ENCODE results near the gene DNAJB4.
A peak's percentile ranks its signal among the peaks of the same experiment; 100 is the strongest.
"Not testable (repeated sequence)": the region's sequence is repeated elsewhere in the genome, so short reads cannot be mapped to it uniquely, and the experiment has no call there.

The DNAJB4 gene

DNA sequence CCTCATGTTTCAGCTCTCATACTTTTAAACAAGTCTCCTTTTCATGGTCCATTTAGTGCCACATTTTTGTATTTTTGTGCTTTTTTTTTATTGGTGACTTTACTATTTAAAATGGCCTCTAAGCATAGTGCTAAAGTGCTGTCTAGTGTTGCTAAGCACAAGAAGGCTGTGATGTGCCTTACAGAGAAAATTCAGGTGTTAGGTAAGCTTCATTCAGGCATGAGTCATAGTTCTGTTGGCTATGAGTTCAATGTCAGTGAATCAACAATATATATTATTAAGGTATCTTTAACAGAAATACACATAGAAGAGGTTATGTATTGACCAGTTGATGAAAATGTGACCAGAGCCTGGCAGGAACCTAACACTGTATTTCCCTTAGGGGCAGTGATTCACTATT is 13.1 kb upstream of the DNAJB4 start:
- DNase-seq, result no peak

DNA sequence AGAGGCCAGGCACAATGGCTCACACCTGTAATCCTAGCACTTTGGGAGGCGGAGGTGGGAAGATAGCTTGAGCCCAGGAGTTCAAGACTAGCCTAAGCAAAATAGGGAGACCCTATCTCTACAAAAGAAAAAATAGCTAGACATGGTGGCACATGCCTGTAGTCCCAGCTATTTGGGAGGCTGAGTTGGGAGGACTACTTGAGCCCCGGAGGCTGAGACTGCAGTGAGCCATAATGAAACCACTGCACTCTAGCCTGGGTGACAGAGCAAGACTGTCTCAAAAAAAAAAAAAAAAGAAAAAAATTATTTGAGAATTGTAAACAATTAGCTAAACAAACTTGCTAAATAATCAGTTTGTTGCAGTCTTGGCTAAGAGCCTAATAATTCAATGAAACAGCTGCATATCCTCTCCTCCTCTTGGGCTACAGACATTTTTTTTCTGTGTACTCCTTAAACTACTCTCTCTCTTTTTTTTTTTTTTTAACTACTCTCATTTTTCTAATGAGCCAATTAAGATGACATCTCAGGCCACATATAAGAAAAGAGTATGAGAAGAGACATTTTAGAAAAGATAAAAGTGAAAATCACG is 10.5 kb upstream of the DNAJB4 start:
- no peak for DNase-seq

DNA sequence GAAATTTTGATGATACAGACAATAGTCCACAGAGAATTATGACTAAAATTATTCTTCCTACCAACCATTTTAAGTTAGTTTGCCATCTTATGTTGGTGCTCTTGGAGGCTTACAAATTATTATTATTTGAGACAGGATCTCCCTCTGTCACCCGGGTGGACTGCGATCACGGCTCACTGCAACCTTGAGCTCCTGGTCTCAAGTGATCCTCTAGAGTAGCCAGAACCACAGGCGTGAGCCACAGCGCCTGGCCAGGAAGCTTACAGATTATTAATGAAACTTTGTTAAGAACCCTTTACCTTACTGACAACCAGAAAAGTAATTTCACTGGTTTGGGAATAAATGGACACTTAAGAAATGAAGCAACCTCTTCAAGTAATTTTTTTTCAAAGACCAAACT is 8.0 kb upstream of the DNAJB4 start:
- DNase-seq, result no peak

DNA sequence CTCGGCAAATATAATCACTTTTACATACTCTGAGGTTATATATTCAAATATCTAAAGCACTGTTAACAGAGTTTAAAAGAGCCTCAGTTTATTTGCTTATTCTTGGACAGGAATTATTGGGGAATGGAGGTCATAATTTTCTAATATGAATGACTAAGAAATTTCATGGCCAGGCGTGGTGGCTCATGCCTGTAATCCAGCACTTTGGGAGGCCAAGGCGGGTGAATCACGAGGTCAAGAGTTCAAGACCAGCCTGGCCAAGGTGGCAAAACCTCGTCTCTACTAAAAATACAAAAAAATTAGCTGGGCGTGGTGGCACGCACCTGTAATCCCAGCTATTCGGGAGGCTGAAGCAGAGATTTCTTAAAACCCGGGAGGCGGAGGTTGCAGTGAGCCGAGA is 4.2 kb upstream of the DNAJB4 start:
- DNase-seq, result not testable (repeated sequence)

DNA sequence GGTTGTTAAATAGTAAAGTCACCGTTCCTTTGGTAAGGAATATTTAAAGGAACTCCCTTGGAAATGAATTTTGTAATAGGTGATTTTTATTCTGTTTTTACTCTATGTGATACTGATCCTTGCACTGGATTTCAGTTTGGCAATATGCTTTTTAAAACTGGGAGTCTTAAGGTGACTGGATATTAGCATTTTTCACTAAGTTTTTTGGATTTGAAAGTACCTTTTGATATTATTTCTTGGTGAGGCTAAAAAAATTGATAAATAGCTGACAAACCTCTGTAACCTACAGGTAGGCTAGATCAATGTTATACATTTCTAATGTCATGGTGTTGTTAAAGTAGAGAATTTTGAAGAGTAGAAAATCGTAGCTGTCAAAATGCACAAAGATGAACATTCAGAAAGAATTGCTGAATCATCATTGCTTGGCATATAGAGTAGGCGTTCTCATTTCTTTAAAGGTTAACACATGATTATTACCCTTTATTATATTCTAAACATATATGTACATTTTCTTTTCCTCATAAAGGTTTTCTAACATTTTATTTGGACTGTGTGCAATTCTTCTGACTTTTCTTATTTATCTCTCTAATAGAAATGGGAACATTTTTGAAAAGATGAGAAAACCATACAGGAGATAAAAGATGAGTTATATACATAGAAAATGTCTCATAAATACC is 1.5 kb upstream of the DNAJB4 start:
- peak; percentile 17 for DNase-seq

DNA sequence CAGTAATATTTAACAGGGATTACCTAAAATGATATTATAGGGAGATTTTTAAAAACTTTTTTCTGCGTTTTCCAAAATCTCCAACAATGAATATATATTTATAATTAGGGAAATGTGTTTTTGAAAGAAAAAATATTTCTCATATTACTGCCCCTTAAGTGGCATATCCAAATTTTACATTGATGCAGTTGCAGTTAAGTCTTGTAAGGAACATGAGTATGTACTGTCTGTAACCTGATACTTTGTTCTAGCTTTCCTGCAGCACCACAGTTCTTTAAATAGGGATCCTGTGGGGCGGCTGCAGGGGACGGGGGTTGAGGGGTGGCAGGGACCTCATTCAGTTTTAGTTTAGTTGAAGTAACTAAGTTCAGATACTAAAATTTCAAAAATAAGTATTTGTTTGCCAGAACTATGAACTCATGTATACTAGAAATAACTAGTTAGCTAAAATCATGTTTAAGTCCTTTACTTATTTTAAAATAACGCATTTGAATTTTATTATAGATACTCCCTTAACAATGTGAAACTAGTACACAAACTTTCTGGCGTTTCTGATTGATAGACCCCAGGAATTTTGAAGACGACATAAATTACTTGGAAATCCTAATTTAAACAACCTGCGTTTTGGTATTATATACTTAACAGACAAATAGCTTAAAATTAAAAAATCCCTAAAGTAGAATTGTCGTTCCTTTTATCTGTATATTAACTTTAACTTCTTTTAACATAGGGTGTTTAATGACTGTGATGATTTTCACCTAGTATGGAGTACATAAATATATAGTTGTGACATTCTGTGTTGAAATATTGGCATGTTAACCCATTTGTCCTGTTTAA is 639 bp upstream of the DNAJB4 start:
- DNase-seq, result peak; percentile 98

DNA sequence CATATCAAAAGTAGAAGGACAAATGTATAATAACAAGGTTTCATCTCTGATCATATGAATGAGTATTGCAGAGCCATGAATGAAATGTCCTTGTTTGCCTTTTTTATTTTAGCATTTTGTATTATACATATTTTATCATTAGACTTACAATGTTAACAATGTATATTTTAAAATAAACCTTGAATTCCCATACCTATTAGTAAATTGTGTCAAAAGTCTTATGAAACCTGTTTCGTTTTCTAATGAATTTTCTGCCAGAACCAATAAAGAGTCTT is 646 bp downstream of the DNAJB4 start:
- DNase-seq, result no peak

DNA sequence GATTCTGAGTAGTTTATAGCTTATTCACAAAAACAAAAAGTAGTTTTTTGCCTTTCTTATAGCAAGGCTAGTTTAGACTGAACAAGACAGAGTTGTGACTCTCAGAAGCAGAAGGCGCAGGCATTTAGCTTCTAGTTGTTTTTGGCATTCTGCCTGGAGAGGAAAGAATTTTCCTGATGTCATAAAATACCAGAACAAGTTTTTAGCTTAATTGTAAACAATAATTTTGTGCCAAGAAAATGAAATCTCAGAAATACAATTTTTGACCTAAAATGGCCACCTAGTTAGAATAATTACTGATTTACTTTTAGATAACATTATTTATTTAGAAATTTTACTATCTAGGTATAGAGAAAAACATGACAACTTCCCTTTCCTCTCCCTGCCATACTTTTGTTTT is 1.0 kb downstream of the DNAJB4 start:
- peak; percentile 54 for DNase-seq

DNA sequence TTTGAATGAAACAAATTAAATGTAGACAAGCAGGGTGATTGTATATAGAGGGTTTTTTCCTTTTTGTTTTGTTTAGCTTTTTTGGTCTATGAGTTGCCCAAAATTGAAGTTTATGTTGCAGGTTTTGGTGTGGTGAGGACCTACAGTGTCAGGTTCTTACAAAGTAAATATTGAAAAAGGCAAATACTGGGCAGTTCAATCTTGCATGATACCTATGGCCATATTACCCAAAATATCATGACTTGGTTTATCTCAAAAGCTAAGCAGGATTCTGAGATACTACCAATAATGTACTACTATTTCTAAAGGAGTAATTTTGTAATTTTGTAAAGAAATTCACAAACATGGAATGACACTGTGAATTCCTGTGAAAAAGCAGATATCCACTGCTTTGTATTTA is 1.8 kb downstream of the DNAJB4 start:
- no peak for DNase-seq

DNA sequence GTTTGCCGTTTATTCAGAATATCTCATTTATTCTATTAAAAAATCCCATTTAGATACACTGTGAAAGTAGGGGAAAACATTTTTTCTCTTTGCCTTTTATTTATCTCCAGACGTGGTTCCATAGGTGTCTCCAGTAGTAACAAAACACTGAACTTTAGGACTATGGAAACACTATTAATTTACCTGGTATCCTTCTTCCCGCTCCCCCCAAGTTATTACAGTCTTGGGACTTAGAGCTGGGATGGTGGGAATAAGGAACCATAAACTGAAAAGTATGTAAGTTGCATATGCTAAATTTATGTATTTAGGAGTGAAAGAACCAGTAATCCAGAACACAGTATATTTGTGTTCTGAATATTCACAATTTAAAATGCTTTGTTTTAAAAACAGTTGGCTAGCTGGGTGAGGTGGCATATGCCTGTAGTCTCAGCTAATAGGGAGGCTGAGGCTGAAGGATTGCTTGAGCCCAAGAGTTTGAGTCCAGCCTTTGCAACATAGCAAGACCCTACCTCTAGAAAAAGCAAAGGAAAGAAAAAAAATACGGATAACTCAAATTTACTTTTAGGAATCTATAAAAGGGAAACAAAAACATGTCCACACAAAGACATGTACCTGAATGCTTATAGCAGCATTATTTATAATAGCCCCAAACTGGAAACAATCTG is 3.1 kb downstream of the DNAJB4 start:
- DNase-seq, result no peak

DNA sequence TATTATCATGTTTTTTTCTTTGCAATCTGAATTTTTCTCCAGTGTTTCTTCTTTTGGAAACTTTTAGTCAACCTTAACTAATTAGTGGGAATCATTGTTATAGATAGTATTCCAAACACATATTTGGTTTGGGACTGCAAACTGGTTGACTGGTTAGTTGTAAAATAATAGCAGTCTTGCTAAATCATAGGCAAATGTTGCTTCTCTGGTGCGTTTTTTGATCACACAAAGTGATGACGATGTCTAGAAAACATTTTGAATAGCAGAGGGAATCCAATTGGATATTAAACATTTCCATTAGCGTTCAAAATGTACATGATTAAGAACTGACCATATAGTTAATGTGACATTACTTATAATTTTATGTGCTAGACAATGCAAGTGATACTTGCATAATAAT is 4.5 kb downstream of the DNAJB4 start:
- no peak for DNase-seq

DNA sequence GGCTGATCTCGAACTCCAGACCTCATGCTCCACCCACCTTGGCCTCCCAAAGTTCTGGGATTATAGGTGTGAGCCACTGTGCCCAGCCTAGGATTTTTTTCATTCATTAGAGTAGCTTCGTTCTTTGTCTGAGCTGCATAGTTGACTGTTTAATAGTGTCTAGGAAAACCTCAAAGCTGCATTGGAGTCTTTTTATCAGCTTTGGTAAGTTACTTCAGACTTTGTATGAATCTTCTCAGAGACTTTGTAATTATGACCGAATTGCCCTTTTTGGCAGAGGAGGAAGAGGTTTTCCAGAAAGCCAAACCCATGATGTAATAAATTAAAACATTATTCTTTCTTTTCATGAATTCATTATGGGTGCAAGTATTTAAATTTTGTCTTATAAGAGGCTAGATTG is 5.1 kb downstream of the DNAJB4 start:
- no peak for DNase-seq

DNA sequence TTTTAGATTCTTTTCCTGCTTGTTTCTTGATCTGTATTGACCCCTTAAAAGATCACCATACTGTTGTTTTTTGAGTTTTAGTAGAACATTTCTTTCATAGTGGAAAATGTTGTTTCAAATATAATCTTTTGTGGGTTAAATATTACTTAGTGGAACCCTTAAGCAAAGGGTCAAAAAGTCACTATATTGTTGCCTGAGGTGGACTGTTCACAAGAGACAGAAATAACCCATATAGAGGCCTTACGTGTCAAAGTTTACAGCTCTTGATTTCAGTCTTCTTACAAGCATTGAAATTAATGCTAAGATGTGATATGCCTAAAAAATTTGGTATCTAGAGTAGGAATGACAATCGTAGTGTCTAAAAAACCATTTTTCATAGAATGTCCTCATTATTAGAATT is 6.3 kb downstream of the DNAJB4 start:
- DNase-seq, result no peak

DNA sequence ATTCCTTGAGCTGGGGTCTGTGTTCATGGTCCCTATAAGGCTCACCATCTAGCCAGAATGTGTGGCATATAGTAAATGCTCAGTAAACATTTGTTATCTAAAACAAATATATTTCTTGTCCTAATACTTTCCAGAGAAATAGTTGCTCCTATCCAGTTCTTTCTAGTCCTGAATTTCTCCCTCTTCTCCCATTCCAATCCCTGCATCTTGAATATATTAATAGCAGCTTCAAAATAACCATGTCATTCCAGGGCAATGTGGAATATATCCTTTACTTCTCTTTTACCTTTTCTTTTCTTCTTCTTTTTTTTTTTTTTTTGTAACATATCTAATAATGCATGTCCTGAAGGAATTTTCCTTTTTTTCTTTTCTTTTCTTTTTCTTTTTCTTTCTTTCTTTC is 10.4 kb downstream of the DNAJB4 start:
- DNase-seq, result no peak

DNA sequence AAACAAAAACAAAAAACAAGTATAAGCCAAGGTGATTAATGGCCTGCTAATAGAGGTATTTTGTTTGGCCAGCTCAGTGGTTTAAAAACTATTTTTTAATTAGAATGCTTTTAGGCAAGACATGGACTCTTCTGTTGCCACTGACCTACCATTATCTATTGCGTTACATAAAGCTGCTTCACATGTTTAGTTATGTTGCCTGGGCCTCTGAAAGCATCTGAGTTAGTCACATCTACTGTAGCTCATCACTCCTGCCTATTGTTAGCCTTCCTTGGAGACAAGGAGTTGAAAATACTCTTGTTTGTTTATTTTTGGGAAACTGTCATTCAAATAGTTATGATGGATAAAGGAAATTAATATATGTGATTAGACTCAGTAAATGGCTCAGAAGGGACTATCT is 14.3 kb downstream of the DNAJB4 start:
- DNase-seq, result no peak

DNA sequence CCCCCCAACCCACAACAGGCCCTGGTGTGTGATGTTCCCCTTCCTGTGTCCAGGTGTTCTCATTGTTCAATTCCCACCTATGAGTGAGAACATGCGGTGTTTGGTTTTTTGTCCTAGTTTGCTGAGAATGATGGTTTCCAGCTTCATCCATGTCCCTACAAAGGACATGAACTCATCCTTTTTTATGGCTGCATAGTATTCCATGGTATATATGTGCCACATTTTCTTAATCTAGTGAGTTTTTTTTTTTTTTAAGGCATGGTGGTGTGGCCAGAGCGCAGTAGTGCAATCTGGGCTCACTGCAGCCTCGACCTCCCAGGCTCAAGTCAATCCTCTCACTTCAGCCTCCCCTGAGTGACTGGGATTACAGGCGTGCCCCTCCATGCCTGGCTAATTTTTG is 16.4 kb downstream of the DNAJB4 start:
- not testable (repeated sequence) for DNase-seq

DNA sequence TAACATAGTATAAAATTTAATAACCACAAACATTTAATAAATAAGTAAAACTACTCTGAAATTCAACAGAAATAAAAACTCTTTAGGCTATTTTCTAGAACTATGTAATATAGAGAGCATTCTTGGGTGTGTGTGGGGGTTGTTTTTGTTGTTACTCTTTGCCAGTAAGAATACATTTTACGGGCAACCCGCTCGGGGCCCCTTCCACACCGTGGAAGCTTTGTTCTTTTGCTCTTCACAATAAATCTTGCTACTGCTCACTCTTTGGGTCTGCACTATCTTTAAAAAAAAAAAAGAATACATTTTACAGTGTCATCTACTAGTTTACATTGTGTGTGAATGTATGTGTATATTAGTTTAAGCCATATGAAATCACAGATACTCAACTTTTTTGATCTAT is 25.1 kb downstream of the DNAJB4 start:
- DNase-seq, result no peak

DNA sequence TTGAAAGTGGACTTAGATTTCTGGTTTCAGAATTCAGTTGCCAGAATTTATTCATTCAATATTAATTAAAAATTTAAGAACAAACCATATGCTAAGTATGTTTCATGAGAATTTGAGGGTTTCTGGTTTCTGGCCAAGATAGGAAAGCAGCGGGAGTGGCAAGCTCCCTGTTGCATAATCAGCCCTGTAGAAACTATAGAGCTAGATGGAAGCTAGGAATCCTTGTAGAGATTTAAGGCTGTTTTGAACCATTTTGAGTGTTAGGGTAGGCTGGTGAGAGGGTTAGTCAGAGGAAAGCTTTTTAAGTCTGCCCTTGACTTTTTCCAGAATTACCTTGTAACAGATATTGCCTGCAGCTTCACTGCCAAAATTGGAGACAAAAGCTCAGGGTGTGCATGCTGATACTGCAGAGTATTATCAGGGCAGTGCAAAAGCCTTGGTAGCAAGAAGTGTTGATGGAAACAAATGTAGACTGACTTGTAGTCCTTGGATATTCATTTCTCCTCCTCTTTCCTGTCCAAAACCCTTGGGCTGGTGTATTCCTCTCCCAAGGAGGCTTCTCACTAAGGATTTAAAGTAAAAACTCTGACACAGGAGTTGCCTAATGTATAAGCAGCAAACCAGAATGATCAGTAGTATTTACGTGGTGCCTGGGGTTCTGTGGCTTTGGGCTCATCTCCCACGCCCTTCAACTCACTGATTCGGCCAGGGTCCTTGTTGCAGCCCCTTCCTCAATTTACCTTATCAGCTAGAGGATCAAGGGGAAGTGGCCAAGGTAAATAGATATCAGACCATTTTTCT is 28.5 kb downstream of the DNAJB4 start:
- DNase-seq, result no peak

DNA sequence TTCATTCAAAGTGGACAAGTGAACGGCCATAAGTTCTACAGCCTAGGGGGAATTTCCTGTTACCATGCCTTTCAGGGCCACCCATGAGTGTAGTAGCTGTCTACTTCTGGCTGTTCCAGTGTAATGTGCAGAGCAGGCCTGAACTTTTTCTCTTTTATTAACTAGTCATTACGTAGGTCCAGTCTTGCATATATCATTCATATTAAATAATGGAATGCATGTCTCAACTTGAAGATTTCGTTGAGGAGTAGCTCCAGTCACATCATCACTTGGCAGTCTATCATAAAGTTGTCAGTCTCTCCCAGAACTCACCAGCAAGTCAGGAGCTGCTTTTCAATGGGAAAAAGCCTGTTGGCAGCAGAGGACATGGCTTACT is 29.0 kb downstream of the DNAJB4 start:
- no peak for DNase-seq

DNA sequence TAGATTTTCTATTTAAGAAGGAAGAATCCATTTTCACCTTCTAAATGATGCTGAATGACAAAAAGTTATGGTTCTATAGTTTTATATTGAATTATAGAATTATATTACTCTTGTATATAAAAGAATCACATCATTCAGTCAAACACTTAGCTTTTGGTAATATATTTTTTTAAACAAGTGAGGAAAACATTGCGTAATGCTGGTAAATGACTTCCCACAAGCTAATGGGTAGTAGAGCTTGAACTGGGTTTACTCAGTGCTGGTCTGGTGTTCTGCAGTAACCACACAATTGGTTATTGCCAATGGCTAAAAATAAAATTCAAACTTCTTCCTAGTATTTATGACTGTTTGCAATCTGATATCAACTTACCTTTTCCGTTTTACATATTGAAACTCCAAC is 30.4 kb downstream of the DNAJB4 start:
- no peak for DNase-seq

DNA sequence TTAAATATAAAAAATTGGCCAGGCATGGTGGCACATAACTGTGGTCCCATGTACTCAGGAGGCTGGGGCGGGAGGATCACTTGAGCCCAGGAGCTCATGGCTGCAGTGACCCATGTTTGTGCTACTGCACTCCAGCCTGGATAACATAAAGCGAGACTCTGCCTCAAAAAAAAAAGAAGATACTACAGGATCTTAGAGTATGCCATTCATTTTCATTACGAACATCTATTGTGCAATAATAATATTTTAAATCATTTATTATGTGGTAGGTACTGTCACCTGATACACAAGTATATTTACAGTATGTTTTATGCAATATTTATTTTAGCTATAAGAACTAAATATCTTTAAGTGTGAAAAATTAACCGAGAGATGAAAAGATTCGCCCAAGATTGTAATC is 31.7 kb downstream of the DNAJB4 start:
- DNase-seq, result no peak

DNA sequence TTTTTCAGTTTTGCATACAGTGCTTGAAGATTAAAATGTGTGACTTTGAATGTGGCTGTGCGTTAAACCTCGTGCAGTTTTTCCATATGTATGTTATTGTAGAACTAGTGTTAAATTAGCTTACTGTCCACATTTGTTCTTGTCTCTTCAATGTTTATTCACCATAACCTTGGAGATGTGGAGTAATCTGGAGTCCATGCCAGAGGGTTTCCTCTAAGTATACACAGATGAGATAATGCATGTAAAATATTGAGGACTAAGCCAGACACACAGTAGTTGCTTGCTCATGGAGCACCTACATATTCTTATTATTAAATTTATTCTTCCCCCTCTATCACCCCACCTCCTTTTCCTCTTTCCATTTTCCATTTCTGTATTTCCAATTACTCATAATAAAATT is 33.3 kb downstream of the DNAJB4 start:
- no peak for DNase-seq

DNA sequence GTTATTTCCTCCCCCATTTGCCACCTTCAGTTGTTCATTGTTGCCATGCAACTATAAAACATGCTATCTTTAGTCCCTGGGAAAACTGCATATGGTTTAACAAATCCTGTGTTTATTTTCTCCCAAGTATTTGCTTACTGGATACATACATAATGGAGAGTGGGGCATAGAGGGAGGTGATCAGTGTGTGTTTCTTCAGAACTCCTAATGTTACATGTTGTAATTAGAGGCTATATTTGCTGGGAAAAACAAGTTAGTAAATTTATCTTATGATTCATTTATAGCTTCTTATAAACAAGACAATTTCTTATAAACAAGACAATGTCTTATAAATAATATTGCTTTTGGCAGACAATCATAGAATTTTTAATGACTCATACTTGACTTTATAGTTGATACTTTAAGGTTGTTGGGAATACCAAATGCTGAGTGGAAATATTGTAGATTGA is 33.8 kb downstream of the DNAJB4 start:
- DNase-seq, result no peak

Data from DMS 273 treated with DMSO at 0.1 percent for 48 hours (cell line).